H1 (cell line): ENCODE data around the gene NUDT3. TPM values are rescaled to one million over a fixed set of nuclear protein-coding genes. Genes with fewer than 3 reads are reported as not detected.

Experiments used
- CTCF ChIA-PET: fragments of 300-600 bp; sonication (Branson Sonifier 250); formaldehyde crosslinking; loops from one replicate; lab custom pipeline; 2021; ENCODE audit not compliant: partially characterized antibody; lab: Charles Lee
- POLR2A ChIA-PET: fragments of 300-600 bp; sonication (Branson Sonifier 250); formaldehyde crosslinking; loops from one replicate; lab custom pipeline; 2021; ENCODE audit warnings: inconsistent platforms; ENCODE audit not compliant: partially characterized antibody; lab: Charles Lee
- DNase-seq, 2 experiments: peaks; one replicate each; pipeline versions ENCODE4 v3.0.0 to v3.0.0-alpha.2; 2010 to 2022; ENCODE audit warnings: low spot score in 2 of 2, low read depth in 1 of 2, mixed read lengths in 1 of 2
- FAIRE-seq: peaks from 2 replicates; lab custom pipeline; 2011; peaks lifted over from hg19 to GRCh38; lab: Jason Lieb, UNC
- H2AFZ ChIP-seq: 2 replicates; pipeline ENCODE4 v1.8.1; 2012; ENCODE audit warnings: low read length, inconsistent platforms
- H2AK5ac ChIP-seq: 2 replicates; pipeline ENCODE4 v1.6.1; 2013; ENCODE audit warnings: low read depth, low read length
- H2BK120ac ChIP-seq: replicated peaks from 2 replicates; pipeline ENCODE3; 2013; ENCODE audit warnings: low read depth, low read length, inconsistent platforms
- H2BK12ac ChIP-seq: 2 replicates; pipeline ENCODE4 v1.6.1; 2013; ENCODE audit warnings: low read depth, low read length
- H2BK15ac ChIP-seq: 2 replicates; pipeline ENCODE4 v1.6.1; 2013; ENCODE audit warnings: low read length
- H2BK20ac ChIP-seq: 2 replicates; pipeline ENCODE4 v1.6.1; 2013; ENCODE audit warnings: low read length
- H2BK5ac ChIP-seq: 2 replicates; pipeline ENCODE4 v1.6.1; 2013; ENCODE audit warnings: low read depth, low read length
- H3K14ac ChIP-seq: 2 replicates; pipeline ENCODE4 v1.6.1; 2013; ENCODE audit warnings: inconsistent platforms; ENCODE audit not compliant: insufficient read length
- H3K18ac ChIP-seq: 2 replicates; pipeline ENCODE4 v1.6.1; 2013; ENCODE audit warnings: low read length; ENCODE audit errors: extremely low read depth
- H3K23ac ChIP-seq: 2 replicates; pipeline ENCODE4 v1.6.1; 2013; ENCODE audit warnings: inconsistent platforms; ENCODE audit not compliant: insufficient read length
- H3K23me2 ChIP-seq: 2 replicates; pipeline ENCODE4 v1.6.1; 2013; ENCODE audit warnings: low read depth, low read length
- H3K27ac ChIP-seq: 2 replicates; pipeline ENCODE4 v1.6.1; 2011; ENCODE audit warnings: low read depth, low read length, inconsistent platforms
- H3K27me3 ChIP-seq, 4 experiments: replicated peaks in 1 of 4; 1 replicate in 1 of 4; 2 replicates in 3 of 4; pipeline versions ENCODE4 v1.6.1 to v1.8.1; 2011 to 2013; ENCODE audit warnings: low read length in 3 of 4, mild to moderate bottlenecking in 3 of 4, inconsistent platforms in 2 of 4, mixed read lengths in 2 of 4, moderate library complexity in 1 of 4; ENCODE audit not compliant: control insufficient read depth in 3 of 4, insufficient read depth in 3 of 4; ENCODE audit errors: extremely low read depth in 1 of 4
- H3K36me3 ChIP-seq, 4 experiments: 2 replicates each; pipeline versions ENCODE4 v1.6.1 to v1.8.1; 2011 to 2013; ENCODE audit warnings: mild to moderate bottlenecking in 4 of 4, low read length in 3 of 4, moderate library complexity in 2 of 4, control low read depth in 1 of 4, inconsistent platforms in 1 of 4; ENCODE audit not compliant: insufficient read depth in 4 of 4, control insufficient read depth in 2 of 4
- H3K4ac ChIP-seq: replicated peaks from 2 replicates; pipeline ENCODE3; 2013; ENCODE audit warnings: low read length, low read depth, mixed read lengths, inconsistent platforms; ENCODE audit not compliant: insufficient read length
- H3K4me1 ChIP-seq, 4 experiments: replicated peaks in 1 of 4; 1 replicate in 1 of 4; 2 replicates in 3 of 4; pipeline versions ENCODE4 v1.6.1 to v1.8.1; 2011 to 2013; ENCODE audit warnings: low read length in 3 of 4, inconsistent platforms in 2 of 4, mixed read lengths in 1 of 4; ENCODE audit not compliant: insufficient read depth in 4 of 4, control insufficient read depth in 3 of 4
- H3K4me2 ChIP-seq, 2 experiments: 2 replicates each; pipeline versions ENCODE4 v1.6.1 to v1.8.1; 2011 to 2013; ENCODE audit warnings: low read depth in 2 of 2, low read length in 2 of 2, control low read depth in 1 of 2, inconsistent platforms in 1 of 2, mild to moderate bottlenecking in 1 of 2; ENCODE audit not compliant: insufficient read depth in 1 of 2
- H3K4me3 ChIP-seq, 4 experiments: fragments of 200-600, 300-600 bp in 1 of 4; sonication (generic), shearing (Covaris generic), sonication (Bioruptor Twin) in 1 of 4; 2 replicates each; pipeline versions ENCODE4 v1.5.1 to v1.8.1; 2011 to 2016; ENCODE audit warnings: low read length in 4 of 4, low read depth in 3 of 4, control low read depth in 2 of 4, inconsistent platforms in 2 of 4, mild to moderate bottlenecking in 2 of 4, mixed read lengths in 1 of 4, moderate library complexity in 1 of 4; ENCODE audit not compliant: insufficient read depth in 2 of 4; ENCODE audit errors: extremely low read depth in 1 of 4
- H3K56ac ChIP-seq: replicated peaks from 2 replicates; pipeline ENCODE3; 2013; ENCODE audit warnings: low read depth, mild to moderate bottlenecking, mixed read lengths, low read length, inconsistent platforms; ENCODE audit not compliant: insufficient read length
- H3K79me1 ChIP-seq: 2 replicates; pipeline ENCODE4 v1.6.1; 2013; ENCODE audit warnings: low read depth, low read length, control low read depth
- H3K79me2 ChIP-seq, 2 experiments: 2 replicates each; pipeline versions ENCODE4 v1.6.1 to v1.8.1; 2012 to 2013; ENCODE audit warnings: low read length in 2 of 2, mild to moderate bottlenecking in 2 of 2, inconsistent platforms in 1 of 2; ENCODE audit not compliant: insufficient read depth in 2 of 2, control insufficient read depth in 1 of 2
- H3K9ac ChIP-seq, 4 experiments: replicated peaks in 1 of 4; 1 replicate in 1 of 4; 2 replicates in 3 of 4; pipeline versions ENCODE4 v1.6.1 to v1.8.1; 2011 to 2013; ENCODE audit warnings: low read depth in 3 of 4, low read length in 3 of 4, control low read depth in 2 of 4, mild to moderate bottlenecking in 2 of 4, moderate library complexity in 2 of 4, inconsistent platforms in 1 of 4; ENCODE audit errors: extremely low read depth in 1 of 4
- H3K9me3 ChIP-seq, 2 experiments: 2 replicates each; pipeline versions ENCODE4 v1.6.1 to v1.8.1; 2012 to 2013; ENCODE audit warnings: mild to moderate bottlenecking in 2 of 2, moderate library complexity in 2 of 2, control low read depth in 1 of 2, inconsistent platforms in 1 of 2, low read depth in 1 of 2, low read length in 1 of 2, mixed read lengths in 1 of 2; ENCODE audit not compliant: insufficient read depth in 2 of 2
- H4K20me1 ChIP-seq, 2 experiments: replicated peaks in 1 of 2; 2 replicates each; pipeline versions ENCODE3 to v1.8.1; 2011 to 2013; ENCODE audit warnings: inconsistent platforms in 2 of 2, low read length in 2 of 2, mild to moderate bottlenecking in 1 of 2; ENCODE audit not compliant: insufficient read depth in 2 of 2, control insufficient read depth in 1 of 2
- H4K5ac ChIP-seq: 2 replicates; pipeline ENCODE4 v1.6.1; 2013; ENCODE audit warnings: low read length, low read depth, mixed read lengths, inconsistent platforms; ENCODE audit not compliant: insufficient read length
- H4K8ac ChIP-seq: 2 replicates; pipeline ENCODE4 v1.8.0; 2013; ENCODE audit warnings: mild to moderate bottlenecking, moderate library complexity, low read length, inconsistent platforms; ENCODE audit not compliant: insufficient read depth; ENCODE audit errors: extremely low read depth
- H4K91ac ChIP-seq: replicated peaks from 2 replicates; pipeline ENCODE3; 2013; ENCODE audit warnings: low read length, mixed read lengths, inconsistent platforms; ENCODE audit not compliant: insufficient read length
- CTCF ChIP-seq, 3 experiments: IDR thresholded peaks; 1 replicate in 2 of 3; 2 replicates in 1 of 3; pipeline versions ENCODE4 v1.5.1 to v1.6.1; 2011; ENCODE audit warnings: low read length in 3 of 3, mild to moderate bottlenecking in 3 of 3, inconsistent platforms in 2 of 3, low read depth in 1 of 3, moderate library complexity in 1 of 3; ENCODE audit not compliant: insufficient read depth in 1 of 3; ENCODE audit errors: control extremely low read depth in 1 of 3
- GABPA ChIP-seq: IDR thresholded peaks from 2 replicates; pipeline ENCODE4 v1.6.1; 2011; ENCODE audit warnings: mild to moderate bottlenecking, low read length, moderate library complexity, borderline replicate concordance; ENCODE audit not compliant: insufficient read depth
- NANOG ChIP-seq: IDR thresholded peaks from 2 replicates; pipeline ENCODE4 v1.6.1; 2011; ENCODE audit warnings: low read length, low read depth, mild to moderate bottlenecking, inconsistent platforms; ENCODE audit not compliant: insufficient read depth, poor library complexity, severe bottlenecking
- NRF1 ChIP-seq: IDR thresholded peaks from 2 replicates; pipeline ENCODE4 v1.6.1; 2011; ENCODE audit warnings: mild to moderate bottlenecking, low read depth, low read length, improper control_type of control experiment
- RBBP5 ChIP-seq: IDR thresholded peaks from 2 replicates; pipeline ENCODE4 v1.7.1; 2012; ENCODE audit warnings: low read depth, mild to moderate bottlenecking, inconsistent platforms, low read length, moderate library complexity, borderline replicate concordance
- SIN3A ChIP-seq, 2 experiments: IDR thresholded peaks in 1 of 2; conservative IDR thresholded peaks in 1 of 2; 2 replicates each; pipeline ENCODE4 v1.6.1; 2011 to 2012; ENCODE audit warnings: low read length in 2 of 2, improper control_type of control experiment in 1 of 2, low read depth in 1 of 2, mild to moderate bottlenecking in 1 of 2
- SRF ChIP-seq: IDR thresholded peaks from 2 replicates; pipeline ENCODE4 v1.6.1; 2011; ENCODE audit warnings: mild to moderate bottlenecking, low read depth, low read length, moderate library complexity
- TAF1 ChIP-seq: IDR thresholded peaks from 2 replicates; pipeline ENCODE4 v1.6.1; 2011; ENCODE audit warnings: mild to moderate bottlenecking, low read depth, low read length
- TAF7 ChIP-seq: optimal IDR thresholded peaks from 2 replicates; pipeline ENCODE3; 2011; ENCODE audit warnings: low read depth, mild to moderate bottlenecking, inconsistent platforms, low read length, moderate library complexity, borderline replicate concordance
- WGBS, 2 experiments: shearing (Covaris generic) in 1 of 2; methylation state at CpG; one replicate each; pipeline versions ENCODE4 v1.1.6 to v1.1.7; 2013 to 2015; ENCODE audit warnings: low lambda C conversion rate in 2 of 2, mixed read lengths in 2 of 2, inconsistent platforms in 1 of 2, low coverage in 1 of 2, missing lambda C conversion rate in 1 of 2; ENCODE audit not compliant: insufficient replicate concordance in 2 of 2, insufficient coverage in 1 of 2, insufficient read length in 1 of 2; ENCODE audit errors: extremely low coverage in 1 of 2, missing lambda C conversion rate in 1 of 2; 5-methylcytosine and 5-hydroxymethylcytosine counted together
- polyA plus RNA-seq, 7 experiments: library from polyadenylated mRNA; depleted of rRNA in 3 of 7; stranded (reverse) in 5 of 7; unstranded in 2 of 7; fragments of >200 nt in 5 of 7; fragments of 200-250 nt in 2 of 7; gene quantifications; 1 replicate in 5 of 7; 2 replicates in 1 of 7; 4 replicates in 1 of 7; pipeline versions ENCODE4 v1.2.1 to v1.2.3, GENCODE V29; 2011 to 2013; ENCODE audit warnings: missing spikeins in 2 of 7, mixed read lengths in 2 of 7
- total RNA-seq: library from RNA; stranded (reverse); fragmentation: NEBNext Ultra II Directional; extraction: Animal tissue kit (Norgen Biotek cat#: 25700); gene quantifications from 2 replicates; pipeline ENCODE4 v1.2.1, GENCODE V29; 2021

Gene NUDT3
- total and polyA plus RNA-seq, 2 of the 8 experiments (the other 6 are each of a cell fraction or from before 2014, with no cell fraction given): 14.1 to 36.9 TPM

- no peak overlapping the region for H4K91ac ChIP-seq
- H3K56ac ChIP-seq: no peak overlapping the region
- no peaks in the 10 kb centered on the region for H3K23me2 ChIP-seq
- no peak overlapping the region for H3K4me2 ChIP-seq
- no peaks in the 10 kb centered on the region for H3K4me1 ChIP-seq
- H2BK5ac ChIP-seq: no peak overlapping the region
- no peaks in the 10 kb centered on the region for H4K20me1 ChIP-seq
- H4K8ac ChIP-seq: no peak overlapping the region
- H3K27me3 ChIP-seq: no peaks in the 10 kb centered on the region
- H3K9me3 ChIP-seq: no peaks in the 10 kb centered on the region
- no peak overlapping the region for H3K9ac ChIP-seq
- CTCF ChIA-PET: interaction anchor here (0.6 to 1.7 kb wide), 4 partner anchors 15 to 114 kb away, joined by 3 to 7 read pairs (median 5); no protein-coding TSS in a partner anchor
- no peak overlapping the region for H4K5ac ChIP-seq
- no peak overlapping the region for H2AFZ ChIP-seq
- no peak overlapping the region for H2AK5ac ChIP-seq
- no peak overlapping the region for H3K14ac ChIP-seq
- H2BK12ac ChIP-seq: no peak overlapping the region
- no peak for DNase-seq
- no peak overlapping the region for H2BK20ac ChIP-seq
- no peak for FAIRE-seq
- H3K4ac ChIP-seq: no peak overlapping the region
- H3K79me1 ChIP-seq: peaks cover 2% of the 10 kb centered on the region; the same call in 1 of the 2 replicates
- H2BK15ac ChIP-seq: no peak overlapping the region
- no peak overlapping the region for H3K23ac ChIP-seq
- no peak overlapping the region for H2BK120ac ChIP-seq
- H3K4me3 ChIP-seq: no peak overlapping the region
- H3K36me3 ChIP-seq: no peaks in the 10 kb centered on the region
- H3K79me2 ChIP-seq: peaks cover 0 to 17% of the 10 kb centered on the region in 2 experiments; a peak in 1 of 4 replicates
- no peak overlapping the region for H3K18ac ChIP-seq
- H3K27ac ChIP-seq: no peak overlapping the region
- POLR2A ChIA-PET: interaction anchor here (0.6 to 1.8 kb wide), 3 partner anchors 13 to 119 kb away, joined by 3 to 6 read pairs (median 4); no protein-coding TSS in a partner anchor
- TF ChIP-seq GABPA: no peak
- TF ChIP-seq NANOG: no peak
- no peak for TF ChIP-seq RBBP5
- no peak for TF ChIP-seq NRF1
- no peak for TF ChIP-seq SRF
- TF ChIP-seq TAF7: no peak
- no peak for TF ChIP-seq CTCF (IDR thresholded peaks at IDR 0.05; ENCODE audit: control extremely low read depth in 1 of 3, insufficient read depth in 1 of 3, low read depth in 1 of 3, low read length in 3 of 3)
- TF ChIP-seq TAF1: no peak
- no peak for TF ChIP-seq SIN3A (conservative IDR thresholded peaks at IDR 0.05 in 1 of 2, IDR thresholded peaks at IDR 0.05 in 1 of 2; ENCODE audit: low read depth in 1 of 2, low read length in 2 of 2)
- WGBS, 2 experiments: 97% methylated on average over 2 of the region's 2 CpGs; no CpG with 5 or more reads in 1 of the 2 experiments
Observed at GRCh38 chr6:34305497-34305896, 87.0 kb downstream of the NUDT3 start.
